Measurements from ENCODE around the gene AXDND1.

GRCh38 chr1:179327196-179327595, 38.6 kb upstream of the AXDND1 start:
- TF ChIP-seq TEAD4 (IDR thresholded peaks at IDR 0.05; ENCODE audit: borderline replicate concordance, insufficient read depth) (no peak), FOXJ3 (CRISPR knock-in tag; IDR thresholded peaks at IDR 0.05) (no peak), TAF1 (IDR thresholded peaks at IDR 0.05; ENCODE audit: borderline replicate concordance, low read depth, low read length) (no peak), CTCF (IDR thresholded peaks at IDR 0.05) (no peak), TCF12 (IDR thresholded peaks at IDR 0.05) (no peak), EP300 (IDR thresholded peaks at IDR 0.05; ENCODE audit: borderline replicate concordance in 1 of 2, low read depth in 1 of 2, low read length in 1 of 2) (no peak), PBX3 (IDR thresholded peaks at IDR 0.05) (no peak)

Data from SK-N-SH (cell line).